Liver (tissue), 9 donors: ENCODE data around the gene ACTN1. TPM values are rescaled to one million over a fixed set of nuclear protein-coding genes. Genes with fewer than 3 reads are reported as not detected.

Experiments
- DNase-seq: peaks from one replicate; pipeline ENCODE4 v3.0.0-alpha.2; 2017; ENCODE audit warnings: low spot score
- H3K27ac ChIP-seq, 2 donors: one replicate each; pipeline ENCODE4 v1.7.0; 2013; ENCODE audit warnings: inconsistent platforms in 2 of 2, low read length in 2 of 2, control low read depth in 1 of 2, low read depth in 1 of 2, mild to moderate bottlenecking in 1 of 2
- H3K27me3 ChIP-seq, 4 donors: one replicate each; pipeline versions ENCODE4 v1.6.1 to v1.7.0; 2013; ENCODE audit warnings: low read length in 3 of 4, inconsistent platforms in 1 of 4, mild to moderate bottlenecking in 1 of 4, moderate library complexity in 1 of 4; ENCODE audit not compliant: control insufficient read depth in 4 of 4, insufficient read depth in 4 of 4
- H3K36me3 ChIP-seq, 4 donors: one replicate each; pipeline versions ENCODE4 v1.6.1 to v1.7.0; 2013; ENCODE audit warnings: low read length in 3 of 4, mild to moderate bottlenecking in 3 of 4, low read depth in 1 of 4, moderate library complexity in 1 of 4; ENCODE audit not compliant: control insufficient read depth in 4 of 4, insufficient read depth in 3 of 4
- H3K4me1 ChIP-seq, 4 donors: one replicate each; pipeline versions ENCODE4 v1.6.1 to v1.7.0; 2013; ENCODE audit warnings: low read length in 3 of 4, mild to moderate bottlenecking in 3 of 4, moderate library complexity in 1 of 4; ENCODE audit not compliant: control insufficient read depth in 4 of 4, insufficient read depth in 4 of 4
- H3K4me3 ChIP-seq, 3 donors: one replicate each; pipeline versions ENCODE4 v1.6.1 to v1.7.0; 2013; ENCODE audit warnings: low read length in 3 of 3, control low read depth in 1 of 3, low read depth in 1 of 3, mild to moderate bottlenecking in 1 of 3
- H3K9ac ChIP-seq, 2 donors: one replicate each; pipeline ENCODE4 v1.7.0; 2013; ENCODE audit warnings: low read length in 2 of 2, mild to moderate bottlenecking in 2 of 2, moderate library complexity in 2 of 2, control low read depth in 1 of 2, low read depth in 1 of 2
- H3K9me3 ChIP-seq, 4 donors: one replicate each; pipeline versions ENCODE4 v1.6.1 to v1.7.0; 2013; ENCODE audit warnings: low read length in 3 of 4; ENCODE audit not compliant: control insufficient read depth in 4 of 4
- EGR1 ChIP-seq, 2 donors: IDR thresholded peaks; 2 replicates each; pipeline ENCODE4 v1.6.1; 2016 to 2018; ENCODE audit warnings: antibody characterized with exemption in 2 of 2, low read depth in 2 of 2
- FOXA1 ChIP-seq: IDR thresholded peaks from 2 replicates; pipeline ENCODE4 v1.6.1; 2016; ENCODE audit warnings: antibody characterized with exemption
- FOXA2 ChIP-seq: IDR thresholded peaks from 2 replicates; pipeline ENCODE4 v1.6.1; 2016; ENCODE audit warnings: antibody characterized with exemption
- GABPA ChIP-seq, 2 donors: IDR thresholded peaks in 1 of 2; conservative IDR thresholded peaks in 1 of 2; 2 replicates each; pipeline ENCODE4 v1.6.1; 2016; ENCODE audit warnings: antibody characterized with exemption in 2 of 2, mild to moderate bottlenecking in 1 of 2, moderate library complexity in 1 of 2
- HNF4A ChIP-seq, 2 donors: conservative IDR thresholded peaks; 2 replicates each; pipeline ENCODE4 v1.6.1; 2016; ENCODE audit warnings: antibody characterized with exemption in 2 of 2, mild to moderate bottlenecking in 2 of 2
- HNF4G ChIP-seq: IDR thresholded peaks from 2 replicates; pipeline ENCODE4 v1.6.1; 2016; ENCODE audit warnings: antibody characterized with exemption
- JUND ChIP-seq, 2 donors: IDR thresholded peaks; 2 replicates each; pipeline ENCODE4 v1.6.1; 2016; ENCODE audit warnings: antibody characterized with exemption in 2 of 2
- NR2F2 ChIP-seq: IDR thresholded peaks from 2 replicates; pipeline ENCODE4 v1.6.1; 2016; ENCODE audit warnings: antibody characterized with exemption
- RAD21 ChIP-seq, 2 donors: IDR thresholded peaks; 2 replicates each; pipeline ENCODE4 v1.6.1; 2016; ENCODE audit warnings: antibody characterized with exemption in 2 of 2, mild to moderate bottlenecking in 2 of 2
- RXRA ChIP-seq, 2 donors: IDR thresholded peaks; 2 replicates each; pipeline ENCODE4 v1.6.1; 2017 to 2018; ENCODE audit warnings: antibody characterized with exemption in 2 of 2, mild to moderate bottlenecking in 1 of 2
- SP1 ChIP-seq: IDR thresholded peaks from 2 replicates; pipeline ENCODE4 v1.6.1; 2018; ENCODE audit warnings: antibody characterized with exemption, mild to moderate bottlenecking
- TAF1 ChIP-seq: conservative IDR thresholded peaks from 2 replicates; pipeline ENCODE4 v1.6.1; 2016; ENCODE audit warnings: antibody characterized with exemption, mild to moderate bottlenecking
- YY1 ChIP-seq: IDR thresholded peaks from 2 replicates; pipeline ENCODE4 v1.6.1; 2016; ENCODE audit warnings: antibody characterized with exemption, mild to moderate bottlenecking
- WGBS: extraction: QIAGEN DNeasy Blood & Tissue Kit; methylation state at CpG from one replicate; pipeline ENCODE4 v1.1.7; 2013; 5-methylcytosine and 5-hydroxymethylcytosine counted together
- polyA plus RNA-seq, 2 donors: library from polyadenylated mRNA; stranded (reverse) in 1 of 2; unstranded in 1 of 2; fragments of 200-250 nt in 1 of 2; fragments of >200 nt in 1 of 2; fragmentation: Nextera tagmentation in 1 of 2; extraction: Ambion mirVana in 1 of 2; gene quantifications; one replicate each; pipeline versions ENCODE4 v1.2.1 to v1.2.3, GENCODE V29; 2013 to 2015
- total RNA-seq, 2 donors: library from RNA; depleted of rRNA; stranded (reverse); fragments of >200 nt; gene quantifications; one replicate each; pipeline ENCODE4 v1.2.3, GENCODE V29; 2014
- TF ChIP-seq, protein P1 (sequence below): IDR thresholded peaks from 2 replicates; pipeline ENCODE4 v1.6.1; 2016; ENCODE audit warnings: antibody characterized with exemption
- TF ChIP-seq, protein P2 (sequence below): fragments of 150-350 bp; IDR thresholded peaks from 2 replicates; pipeline ENCODE4 v1.5.1; 2017; ENCODE audit warnings: improper control_type of control experiment, low read depth, low read length; ENCODE audit not compliant: missing input control
- TF ChIP-seq, protein P3 (sequence below): IDR thresholded peaks from 2 replicates; pipeline ENCODE4 v1.6.1; 2016; ENCODE audit warnings: antibody characterized with exemption
- TF ChIP-seq, protein P4 (sequence below): IDR thresholded peaks from 2 replicates; pipeline ENCODE4 v1.6.1; 2016; ENCODE audit warnings: antibody characterized with exemption
- TF ChIP-seq, protein P5 (sequence below): IDR thresholded peaks from 2 replicates; pipeline ENCODE4 v1.6.1; 2016; ENCODE audit warnings: antibody characterized with exemption, mild to moderate bottlenecking
- donor health status: healthy.
- donor health status: healthy.
- donor health status: healthy.
- donor health status: healthy.
- donor health status: healthy.

Gene ACTN1
- total and polyA plus RNA-seq, 4 donors: 36.2 to 100 (median 63.1) TPM

DNA sequence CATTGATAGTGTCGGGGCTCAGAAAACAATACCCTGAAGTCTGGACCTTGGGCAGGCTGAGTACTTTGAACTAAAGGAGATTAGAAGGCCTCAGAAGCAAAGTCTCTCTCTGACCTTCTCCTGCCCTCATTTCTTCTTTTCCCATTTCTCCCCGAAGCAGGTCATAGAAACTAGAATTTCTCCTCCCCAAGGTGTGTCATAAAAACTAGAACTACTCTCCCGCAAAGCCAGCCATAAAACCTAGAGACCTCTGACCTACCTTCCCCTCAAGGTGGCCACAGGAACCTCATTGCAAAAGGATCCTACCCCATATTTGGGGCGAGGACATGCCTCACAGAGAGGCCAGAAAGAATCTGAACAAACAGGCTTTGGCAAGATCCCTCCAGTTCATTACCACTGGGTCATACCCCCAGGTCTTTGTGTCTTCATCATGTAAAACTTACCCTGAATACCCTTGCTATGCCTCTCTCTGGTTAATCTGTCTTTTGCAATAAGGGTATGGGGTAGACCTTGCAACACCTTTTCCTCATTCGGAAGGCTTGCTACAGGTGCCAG, 121.5 kb downstream of the ACTN1 start:
- Histone ChIP-seq H3K9me3 (no peaks in the 10 kb centered on the region), H3K36me3 (no peaks in the 10 kb centered on the region), H3K4me1 (no peaks in the 10 kb centered on the region), H3K4me3 (no peak overlapping the region), H3K27ac (no peak overlapping the region), H3K27me3 (no peaks in the 10 kb centered on the region), H3K9ac (no peak overlapping the region)
- TF ChIP-seq FOXA1 (no peak), HNF4A (conservative IDR thresholded peaks at IDR 0.05) (no peak), EGR1 (IDR thresholded peaks at IDR 0.05; ENCODE audit: low read depth in 2 of 2) (no peak), RAD21 (IDR thresholded peaks at IDR 0.05) (no peak), GABPA (IDR thresholded peaks at IDR 0.05 in 1 of 2, conservative IDR thresholded peaks at IDR 0.05 in 1 of 2) (no peak), YY1 (no peak), HNF4G (no peak), SP1 (no peak), NR2F2 (no peak), RXRA (IDR thresholded peaks at IDR 0.05) (no peak), FOXA2 (no peak), TAF1 (no peak), JUND (IDR thresholded peaks at IDR 0.05) (no peak)
- TF ChIP-seq, protein P1, sequence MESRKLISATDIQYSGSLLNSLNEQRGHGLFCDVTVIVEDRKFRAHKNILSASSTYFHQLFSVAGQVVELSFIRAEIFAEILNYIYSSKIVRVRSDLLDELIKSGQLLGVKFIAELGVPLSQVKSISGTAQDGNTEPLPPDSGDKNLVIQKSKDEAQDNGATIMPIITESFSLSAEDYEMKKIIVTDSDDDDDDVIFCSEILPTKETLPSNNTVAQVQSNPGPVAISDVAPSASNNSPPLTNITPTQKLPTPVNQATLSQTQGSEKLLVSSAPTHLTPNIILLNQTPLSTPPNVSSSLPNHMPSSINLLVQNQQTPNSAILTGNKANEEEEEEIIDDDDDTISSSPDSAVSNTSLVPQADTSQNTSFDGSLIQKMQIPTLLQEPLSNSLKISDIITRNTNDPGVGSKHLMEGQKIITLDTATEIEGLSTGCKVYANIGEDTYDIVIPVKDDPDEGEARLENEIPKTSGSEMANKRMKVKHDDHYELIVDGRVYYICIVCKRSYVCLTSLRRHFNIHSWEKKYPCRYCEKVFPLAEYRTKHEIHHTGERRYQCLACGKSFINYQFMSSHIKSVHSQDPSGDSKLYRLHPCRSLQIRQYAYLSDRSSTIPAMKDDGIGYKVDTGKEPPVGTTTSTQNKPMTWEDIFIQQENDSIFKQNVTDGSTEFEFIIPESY: no peak
- TF ChIP-seq, protein P2, sequence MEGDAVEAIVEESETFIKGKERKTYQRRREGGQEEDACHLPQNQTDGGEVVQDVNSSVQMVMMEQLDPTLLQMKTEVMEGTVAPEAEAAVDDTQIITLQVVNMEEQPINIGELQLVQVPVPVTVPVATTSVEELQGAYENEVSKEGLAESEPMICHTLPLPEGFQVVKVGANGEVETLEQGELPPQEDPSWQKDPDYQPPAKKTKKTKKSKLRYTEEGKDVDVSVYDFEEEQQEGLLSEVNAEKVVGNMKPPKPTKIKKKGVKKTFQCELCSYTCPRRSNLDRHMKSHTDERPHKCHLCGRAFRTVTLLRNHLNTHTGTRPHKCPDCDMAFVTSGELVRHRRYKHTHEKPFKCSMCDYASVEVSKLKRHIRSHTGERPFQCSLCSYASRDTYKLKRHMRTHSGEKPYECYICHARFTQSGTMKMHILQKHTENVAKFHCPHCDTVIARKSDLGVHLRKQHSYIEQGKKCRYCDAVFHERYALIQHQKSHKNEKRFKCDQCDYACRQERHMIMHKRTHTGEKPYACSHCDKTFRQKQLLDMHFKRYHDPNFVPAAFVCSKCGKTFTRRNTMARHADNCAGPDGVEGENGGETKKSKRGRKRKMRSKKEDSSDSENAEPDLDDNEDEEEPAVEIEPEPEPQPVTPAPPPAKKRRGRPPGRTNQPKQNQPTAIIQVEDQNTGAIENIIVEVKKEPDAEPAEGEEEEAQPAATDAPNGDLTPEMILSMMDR: no peak
- TF ChIP-seq, protein P3, sequence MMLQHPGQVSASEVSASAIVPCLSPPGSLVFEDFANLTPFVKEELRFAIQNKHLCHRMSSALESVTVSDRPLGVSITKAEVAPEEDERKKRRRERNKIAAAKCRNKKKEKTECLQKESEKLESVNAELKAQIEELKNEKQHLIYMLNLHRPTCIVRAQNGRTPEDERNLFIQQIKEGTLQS: no peak
- TF ChIP-seq, protein P4, sequence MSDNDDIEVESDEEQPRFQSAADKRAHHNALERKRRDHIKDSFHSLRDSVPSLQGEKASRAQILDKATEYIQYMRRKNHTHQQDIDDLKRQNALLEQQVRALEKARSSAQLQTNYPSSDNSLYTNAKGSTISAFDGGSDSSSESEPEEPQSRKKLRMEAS: no peak
- TF ChIP-seq, protein P5, sequence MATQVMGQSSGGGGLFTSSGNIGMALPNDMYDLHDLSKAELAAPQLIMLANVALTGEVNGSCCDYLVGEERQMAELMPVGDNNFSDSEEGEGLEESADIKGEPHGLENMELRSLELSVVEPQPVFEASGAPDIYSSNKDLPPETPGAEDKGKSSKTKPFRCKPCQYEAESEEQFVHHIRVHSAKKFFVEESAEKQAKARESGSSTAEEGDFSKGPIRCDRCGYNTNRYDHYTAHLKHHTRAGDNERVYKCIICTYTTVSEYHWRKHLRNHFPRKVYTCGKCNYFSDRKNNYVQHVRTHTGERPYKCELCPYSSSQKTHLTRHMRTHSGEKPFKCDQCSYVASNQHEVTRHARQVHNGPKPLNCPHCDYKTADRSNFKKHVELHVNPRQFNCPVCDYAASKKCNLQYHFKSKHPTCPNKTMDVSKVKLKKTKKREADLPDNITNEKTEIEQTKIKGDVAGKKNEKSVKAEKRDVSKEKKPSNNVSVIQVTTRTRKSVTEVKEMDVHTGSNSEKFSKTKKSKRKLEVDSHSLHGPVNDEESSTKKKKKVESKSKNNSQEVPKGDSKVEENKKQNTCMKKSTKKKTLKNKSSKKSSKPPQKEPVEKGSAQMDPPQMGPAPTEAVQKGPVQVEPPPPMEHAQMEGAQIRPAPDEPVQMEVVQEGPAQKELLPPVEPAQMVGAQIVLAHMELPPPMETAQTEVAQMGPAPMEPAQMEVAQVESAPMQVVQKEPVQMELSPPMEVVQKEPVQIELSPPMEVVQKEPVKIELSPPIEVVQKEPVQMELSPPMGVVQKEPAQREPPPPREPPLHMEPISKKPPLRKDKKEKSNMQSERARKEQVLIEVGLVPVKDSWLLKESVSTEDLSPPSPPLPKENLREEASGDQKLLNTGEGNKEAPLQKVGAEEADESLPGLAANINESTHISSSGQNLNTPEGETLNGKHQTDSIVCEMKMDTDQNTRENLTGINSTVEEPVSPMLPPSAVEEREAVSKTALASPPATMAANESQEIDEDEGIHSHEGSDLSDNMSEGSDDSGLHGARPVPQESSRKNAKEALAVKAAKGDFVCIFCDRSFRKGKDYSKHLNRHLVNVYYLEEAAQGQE: no peak
- WGBS: 84% methylated on average over 5 of the region's 5 CpGs
- DNase-seq: no peak
